ENCODE measurements around the gene ANO2.

ANO2 gene

DNA sequence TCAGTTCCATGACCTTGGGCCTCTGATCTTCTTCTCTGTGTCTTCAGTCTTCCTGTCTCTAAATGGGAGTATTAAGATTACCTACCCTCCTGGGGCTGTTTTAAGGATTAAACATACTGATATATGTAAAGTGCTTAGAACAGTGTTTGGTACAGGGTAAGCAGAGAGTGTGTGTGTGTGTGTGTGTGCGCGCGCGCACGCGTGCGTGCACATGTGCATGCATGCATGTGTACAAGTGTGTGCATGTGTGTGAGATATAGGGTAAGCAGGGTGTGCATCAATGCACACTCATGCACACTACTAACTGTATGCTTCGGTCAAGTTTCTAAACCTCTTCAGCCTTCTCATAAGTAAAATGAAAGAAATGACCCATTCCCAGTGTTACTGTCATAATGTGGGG is 316.6 kb downstream of the ANO2 start:
- no peak overlapping the region for H3K27ac Mint-ChIP-seq
- peaks cover 8% of the 10 kb centered on the region for H3K27me3 Mint-ChIP-seq
- H3K36me3 Mint-ChIP-seq (ENCODE audit: low read depth): no peaks in the 10 kb centered on the region
- H3K4me1 Mint-ChIP-seq (ENCODE audit: low read depth): peaks cover 7% of the 10 kb centered on the region
- H3K4me3 Mint-ChIP-seq: no peak overlapping the region
- H3K9me3 Mint-ChIP-seq: no peaks in the 10 kb centered on the region
- intact Hi-C loops (cut with micrococcal nuclease): no loop called here

DNA sequence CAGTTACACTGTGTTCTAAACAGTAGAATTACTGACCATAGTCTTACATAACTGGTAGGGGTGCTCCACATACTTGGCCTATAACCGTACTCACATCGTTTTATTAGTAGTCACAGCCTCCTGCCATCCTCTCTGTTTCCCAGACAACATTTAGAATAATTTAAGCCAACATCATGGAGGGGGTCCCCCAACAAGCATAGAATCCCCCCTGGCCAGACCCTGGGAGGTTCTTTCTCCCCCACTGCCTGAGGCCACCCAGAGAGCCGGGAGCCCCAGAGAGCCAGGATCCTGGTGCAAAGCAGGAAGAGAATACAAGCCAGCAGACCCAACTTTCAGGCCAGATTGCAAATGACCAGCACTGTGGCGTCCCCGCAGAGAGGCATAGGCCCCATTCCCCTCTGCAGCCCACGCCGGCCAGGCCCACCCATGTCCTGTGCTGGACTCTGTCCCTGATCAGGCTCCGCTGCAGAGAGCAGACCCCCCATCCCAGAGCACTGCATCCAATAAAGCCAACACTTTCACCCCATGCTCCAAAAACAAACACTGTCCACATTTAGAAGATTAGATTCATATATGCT is 317.9 kb downstream of the ANO2 start:
- H3K36me3 Mint-ChIP-seq (ENCODE audit: low read depth): no peaks in the 10 kb centered on the region
- no peaks in the 10 kb centered on the region for H3K9me3 Mint-ChIP-seq
- no peak overlapping the region for H3K4me3 Mint-ChIP-seq
- intact Hi-C loops (cut with micrococcal nuclease): no loop called here
- no peak overlapping the region for H3K27ac Mint-ChIP-seq
- peaks cover 9% of the 10 kb centered on the region for H3K27me3 Mint-ChIP-seq
- H3K4me1 Mint-ChIP-seq (ENCODE audit: low read depth): peaks cover 7% of the 10 kb centered on the region

DNA sequence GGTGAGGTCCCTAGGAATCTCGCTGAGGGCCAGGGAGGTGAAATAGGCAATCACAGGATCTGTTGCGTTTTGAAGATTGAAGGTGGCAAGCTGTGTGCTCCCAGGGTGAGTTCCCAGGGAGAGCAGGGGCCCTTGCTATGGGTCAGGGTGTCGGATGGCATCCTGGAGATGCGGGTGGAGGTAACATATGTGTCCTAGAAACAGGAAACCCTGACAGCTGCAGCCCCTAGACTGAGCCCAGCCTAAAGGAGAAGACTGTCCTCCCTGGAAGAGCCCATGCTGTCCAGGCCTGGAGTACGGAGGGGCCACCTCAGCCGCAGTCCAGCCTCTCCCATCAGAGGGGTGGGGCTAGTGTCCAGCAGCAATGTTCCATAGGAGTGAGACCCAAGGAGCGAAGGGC is 318.9 kb downstream of the ANO2 start:
- H3K27me3 Mint-ChIP-seq: peaks cover 11% of the 10 kb centered on the region

DNA sequence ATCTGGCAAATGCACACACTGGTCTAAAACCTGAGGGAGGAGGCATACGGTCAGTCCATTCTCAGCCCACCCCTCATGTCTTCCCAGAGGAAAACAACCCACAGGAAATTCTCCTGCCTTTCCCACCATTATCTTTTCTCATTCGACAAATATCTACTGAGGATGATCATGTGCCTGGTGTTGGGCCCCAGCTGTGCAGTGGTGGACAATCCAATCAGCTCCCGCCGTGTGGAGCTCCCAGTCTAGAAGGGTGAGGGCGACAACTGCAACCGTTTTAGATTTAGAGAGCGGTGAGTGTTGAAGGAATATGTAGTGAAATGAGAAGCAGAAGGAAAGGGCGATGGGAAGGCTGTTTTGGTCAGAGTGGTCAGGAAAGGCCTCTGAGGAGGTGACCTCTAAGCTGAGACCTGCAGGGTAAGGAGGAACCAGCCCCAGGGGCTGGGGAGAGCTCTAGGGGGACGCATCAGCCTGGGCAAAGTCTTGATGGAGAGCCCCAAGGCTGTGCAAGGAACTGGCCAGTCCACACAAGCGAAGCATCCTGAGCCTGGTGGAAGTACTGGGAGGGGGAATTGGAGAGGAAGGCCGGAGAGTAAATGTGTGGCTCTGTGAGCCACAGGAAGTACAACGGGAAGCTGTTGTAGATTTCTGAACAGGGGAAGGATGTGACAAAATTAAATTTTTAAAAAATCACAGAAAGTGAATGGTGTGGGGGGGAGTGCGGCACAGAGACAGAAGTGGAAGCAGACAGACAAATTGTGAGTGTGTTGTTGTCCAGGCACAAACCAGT is 320.4 kb downstream of the ANO2 start:
- H3K9me3 Mint-ChIP-seq: no peaks in the 10 kb centered on the region
- H3K4me1 Mint-ChIP-seq (ENCODE audit: low read depth): peaks cover 7% of the 10 kb centered on the region
- H3K27ac Mint-ChIP-seq: no peak overlapping the region
- peaks cover 11% of the 10 kb centered on the region for H3K27me3 Mint-ChIP-seq
- H3K36me3 Mint-ChIP-seq (ENCODE audit: low read depth): no peaks in the 10 kb centered on the region
- no peak overlapping the region for H3K4me3 Mint-ChIP-seq
- intact Hi-C loops (cut with micrococcal nuclease): no loop called here

More for the DNA sequence above, 318.9 kb downstream of the ANO2 start:
- Mint-ChIP-seq H3K9me3 (no peaks in the 10 kb centered on the region), H3K27ac (no peak overlapping the region), H3K36me3 (ENCODE audit: low read depth) (no peaks in the 10 kb centered on the region), H3K4me1 (ENCODE audit: low read depth) (peaks cover 7% of the 10 kb centered on the region), H3K4me3 (no peak overlapping the region)
- intact Hi-C loops (cut with micrococcal nuclease): no loop called here

DNA sequence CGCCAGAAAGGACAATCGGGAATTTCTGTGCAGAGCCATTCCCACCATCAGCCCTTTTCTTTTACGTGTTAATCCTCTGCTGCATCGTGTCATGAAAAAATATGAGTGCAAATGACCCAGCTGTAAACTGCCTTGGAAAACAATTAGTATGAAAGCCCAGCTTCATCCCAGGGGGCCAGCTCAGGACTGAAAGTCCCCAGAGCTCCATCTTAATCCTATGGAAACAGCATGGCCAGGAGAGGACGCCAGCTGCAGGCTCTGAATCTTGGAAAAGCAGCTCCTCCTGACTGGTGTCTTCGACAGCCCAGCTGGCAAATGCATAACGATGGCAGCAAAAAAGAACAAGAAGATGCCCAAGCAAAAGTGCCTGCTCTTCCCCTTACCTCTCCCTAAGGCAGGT is 321.6 kb downstream of the ANO2 start:
- H3K27ac Mint-ChIP-seq: no peak overlapping the region

DNA sequence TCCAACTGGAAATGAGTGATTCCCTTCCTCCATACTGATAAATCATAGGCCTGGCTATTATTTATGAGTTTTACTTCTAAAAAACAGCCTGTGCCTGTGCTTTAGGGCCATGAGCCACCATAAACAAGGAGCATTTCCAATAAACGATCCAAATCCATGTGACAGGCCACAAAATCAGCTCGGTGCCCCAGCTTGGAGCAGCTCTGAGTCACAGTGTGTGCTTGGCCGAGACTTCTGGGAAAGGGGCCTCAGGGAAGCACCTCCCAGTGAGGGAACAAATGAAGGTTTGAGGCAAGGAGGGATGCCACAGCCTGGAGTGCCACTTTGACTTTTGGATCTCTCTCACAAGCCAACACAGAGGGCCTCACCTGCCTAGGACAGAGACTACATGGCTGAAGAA is 322.8 kb downstream of the ANO2 start:
- H3K9me3 Mint-ChIP-seq: no peaks in the 10 kb centered on the region
- no peak overlapping the region for H3K27ac Mint-ChIP-seq
- peaks cover 11% of the 10 kb centered on the region for H3K27me3 Mint-ChIP-seq
- H3K36me3 Mint-ChIP-seq (ENCODE audit: low read depth): no peaks in the 10 kb centered on the region
- H3K4me3 Mint-ChIP-seq: no peak overlapping the region
- intact Hi-C loops (cut with micrococcal nuclease): no loop called here
- peaks cover 7% of the 10 kb centered on the region for H3K4me1 Mint-ChIP-seq (ENCODE audit: low read depth)

More for the DNA sequence above, 321.6 kb downstream of the ANO2 start:
- no peak overlapping the region for H3K4me3 Mint-ChIP-seq
- peaks cover 11% of the 10 kb centered on the region for H3K27me3 Mint-ChIP-seq
- H3K9me3 Mint-ChIP-seq: no peaks in the 10 kb centered on the region
- intact Hi-C loops (cut with micrococcal nuclease): no loop called here
- H3K4me1 Mint-ChIP-seq (ENCODE audit: low read depth): peaks cover 7% of the 10 kb centered on the region
- H3K36me3 Mint-ChIP-seq (ENCODE audit: low read depth): no peaks in the 10 kb centered on the region

DNA sequence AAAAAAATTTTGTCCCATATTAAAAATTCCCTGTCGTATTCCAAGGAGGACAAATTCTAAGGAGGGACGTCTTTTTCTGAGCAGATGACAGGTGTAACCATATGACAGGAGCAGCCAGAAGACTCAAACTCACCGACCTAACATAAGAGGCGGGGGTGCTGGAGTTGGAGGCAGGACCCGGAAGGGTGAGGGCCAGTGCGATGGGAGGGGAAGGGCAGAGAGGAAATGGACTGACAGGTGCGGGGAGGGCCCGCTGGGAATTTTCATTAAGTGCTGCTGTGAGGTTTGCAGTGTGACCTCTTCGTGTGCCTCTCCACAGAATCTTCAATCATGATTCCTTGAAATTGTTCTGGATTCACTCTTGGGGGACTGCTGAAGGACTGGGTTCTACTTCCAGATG is 323.7 kb downstream of the ANO2 start:
- Mint-ChIP-seq H3K4me1 (ENCODE audit: low read depth) (peaks cover 7% of the 10 kb centered on the region), H3K9me3 (no peaks in the 10 kb centered on the region), H3K36me3 (ENCODE audit: low read depth) (no peaks in the 10 kb centered on the region), H3K27ac (no peak overlapping the region), H3K27me3 (peaks cover 9% of the 10 kb centered on the region), H3K4me3 (no peak overlapping the region)
- intact Hi-C loops (cut with micrococcal nuclease): no loop called here

DNA sequence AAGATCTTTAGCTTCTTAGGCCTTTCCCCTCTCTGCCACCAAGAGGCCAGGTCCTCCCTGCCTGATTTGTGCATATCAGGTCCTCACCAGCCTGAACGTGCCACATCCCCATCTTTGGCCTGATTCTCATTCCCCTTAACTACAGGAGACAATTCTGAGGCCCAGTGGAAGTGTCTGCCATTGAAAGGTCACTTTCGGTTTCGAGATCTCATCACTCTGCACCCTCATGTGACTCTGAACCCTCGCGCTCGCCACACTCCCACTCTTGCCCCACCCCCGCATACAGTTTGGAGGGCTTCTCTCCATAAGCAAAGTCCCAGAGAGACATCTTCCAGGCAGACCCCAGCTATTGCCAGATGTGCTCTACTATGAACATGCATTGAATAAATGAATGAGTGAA is 324.2 kb downstream of the ANO2 start:
- no peak overlapping the region for H3K27ac Mint-ChIP-seq
- H3K9me3 Mint-ChIP-seq: no peaks in the 10 kb centered on the region
- intact Hi-C loops (cut with micrococcal nuclease): no loop called here
- H3K36me3 Mint-ChIP-seq (ENCODE audit: low read depth): no peaks in the 10 kb centered on the region
- peaks cover 9% of the 10 kb centered on the region for H3K27me3 Mint-ChIP-seq
- H3K4me1 Mint-ChIP-seq (ENCODE audit: low read depth): peaks cover 7% of the 10 kb centered on the region
- no peak overlapping the region for H3K4me3 Mint-ChIP-seq

DNA sequence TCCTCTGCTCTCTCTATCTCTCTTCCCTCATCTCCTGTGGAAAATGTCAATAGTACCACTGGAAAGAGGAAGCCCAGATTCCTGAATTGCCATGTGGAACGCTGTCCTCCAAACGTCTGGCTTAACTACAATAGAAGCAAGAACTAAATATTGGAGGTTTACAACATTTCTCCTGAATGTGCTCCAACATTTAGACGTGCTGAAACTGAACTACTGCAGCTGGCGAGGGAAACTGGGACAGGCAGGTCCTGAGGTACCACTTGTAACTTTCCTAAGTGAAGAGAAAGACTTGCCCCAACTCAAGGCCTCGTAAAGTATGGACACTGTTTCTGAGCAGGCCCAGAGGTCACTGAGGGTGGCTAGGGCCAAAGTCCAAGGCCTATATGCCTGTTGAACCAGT is 325.4 kb downstream of the ANO2 start:
- H3K27ac Mint-ChIP-seq: no peak overlapping the region
- H3K27me3 Mint-ChIP-seq: peaks cover 6% of the 10 kb centered on the region
- no peak overlapping the region for H3K4me3 Mint-ChIP-seq
- intact Hi-C loops (cut with micrococcal nuclease): no loop called here
- peaks cover under 1% of the 10 kb centered on the region for H3K4me1 Mint-ChIP-seq (ENCODE audit: low read depth)
- H3K36me3 Mint-ChIP-seq (ENCODE audit: low read depth): no peaks in the 10 kb centered on the region
- no peaks in the 10 kb centered on the region for H3K9me3 Mint-ChIP-seq

DNA sequence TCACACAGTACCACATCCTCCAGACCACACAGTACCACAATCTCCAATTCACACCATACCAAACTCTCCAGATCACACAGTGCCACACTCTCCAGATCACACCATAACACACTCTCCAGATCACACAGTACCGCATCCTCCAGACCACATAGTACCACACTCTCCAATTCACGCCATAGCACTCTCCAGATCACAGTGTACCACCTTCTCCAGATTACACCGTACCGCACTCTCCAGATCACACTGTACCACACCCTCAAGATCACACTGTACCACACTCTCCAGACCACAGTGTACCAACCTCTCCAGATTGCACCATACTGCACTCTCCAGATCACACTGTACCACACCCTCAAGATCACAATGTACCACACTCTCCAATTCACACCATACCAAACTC is 328.2 kb downstream of the ANO2 start:
- Mint-ChIP-seq H3K27ac (no peak overlapping the region), H3K4me3 (no peak overlapping the region), H3K27me3 (peaks cover 1% of the 10 kb centered on the region), H3K9me3 (no peaks in the 10 kb centered on the region), H3K4me1 (ENCODE audit: low read depth) (no peaks in the 10 kb centered on the region), H3K36me3 (ENCODE audit: low read depth) (no peaks in the 10 kb centered on the region)
- intact Hi-C loops (cut with micrococcal nuclease): no loop called here

DNA sequence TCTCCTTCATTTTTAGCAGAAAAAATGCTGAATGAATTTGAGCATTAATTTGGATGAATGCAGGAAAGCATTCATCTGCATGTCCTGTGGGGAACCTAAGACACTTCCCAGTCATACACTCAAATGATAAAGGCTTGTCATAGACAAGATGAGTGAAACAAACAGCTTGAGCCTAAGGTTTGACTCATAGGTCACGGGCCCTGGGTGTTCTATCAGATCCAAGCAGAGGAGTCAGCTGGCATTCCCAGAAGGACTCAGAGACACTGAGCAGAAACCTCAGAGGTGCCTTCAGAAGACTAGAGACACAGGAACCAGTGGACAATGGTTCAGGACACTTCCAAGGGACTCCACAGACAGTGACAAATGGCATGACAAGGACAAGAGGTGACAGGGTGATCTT is 329.3 kb downstream of the ANO2 start:
- Mint-ChIP-seq H3K36me3 (ENCODE audit: low read depth) (no peaks in the 10 kb centered on the region), H3K9me3 (no peaks in the 10 kb centered on the region), H3K4me1 (ENCODE audit: low read depth) (no peaks in the 10 kb centered on the region), H3K4me3 (no peak overlapping the region), H3K27me3 (no peaks in the 10 kb centered on the region), H3K27ac (no peak overlapping the region)
- intact Hi-C loops (cut with micrococcal nuclease): no loop called here

DNA sequence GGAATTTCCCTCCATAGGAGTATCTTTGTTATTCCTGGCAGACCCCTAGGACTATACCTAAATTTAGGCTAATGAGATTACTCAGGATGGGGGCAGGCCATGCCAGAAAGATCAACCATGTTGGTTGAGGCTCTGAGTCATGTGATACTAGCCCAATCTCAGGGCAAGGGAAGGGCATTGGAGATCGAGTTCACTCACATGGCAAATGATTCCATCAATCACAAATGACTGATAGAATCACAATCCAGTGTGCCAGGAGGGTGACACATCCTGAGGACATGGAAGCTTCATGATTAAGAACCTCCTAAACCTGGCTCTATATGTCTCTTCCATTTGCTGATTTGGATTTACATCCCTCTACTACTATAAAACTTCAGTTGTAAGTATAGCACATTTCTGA is 330.8 kb downstream of the ANO2 start:
- Mint-ChIP-seq H3K36me3 (ENCODE audit: low read depth) (no peaks in the 10 kb centered on the region), H3K27me3 (no peaks in the 10 kb centered on the region), H3K4me1 (ENCODE audit: low read depth) (no peaks in the 10 kb centered on the region), H3K9me3 (no peaks in the 10 kb centered on the region), H3K27ac (no peak overlapping the region), H3K4me3 (no peak overlapping the region)
- intact Hi-C loops (cut with micrococcal nuclease): no loop called here

DNA sequence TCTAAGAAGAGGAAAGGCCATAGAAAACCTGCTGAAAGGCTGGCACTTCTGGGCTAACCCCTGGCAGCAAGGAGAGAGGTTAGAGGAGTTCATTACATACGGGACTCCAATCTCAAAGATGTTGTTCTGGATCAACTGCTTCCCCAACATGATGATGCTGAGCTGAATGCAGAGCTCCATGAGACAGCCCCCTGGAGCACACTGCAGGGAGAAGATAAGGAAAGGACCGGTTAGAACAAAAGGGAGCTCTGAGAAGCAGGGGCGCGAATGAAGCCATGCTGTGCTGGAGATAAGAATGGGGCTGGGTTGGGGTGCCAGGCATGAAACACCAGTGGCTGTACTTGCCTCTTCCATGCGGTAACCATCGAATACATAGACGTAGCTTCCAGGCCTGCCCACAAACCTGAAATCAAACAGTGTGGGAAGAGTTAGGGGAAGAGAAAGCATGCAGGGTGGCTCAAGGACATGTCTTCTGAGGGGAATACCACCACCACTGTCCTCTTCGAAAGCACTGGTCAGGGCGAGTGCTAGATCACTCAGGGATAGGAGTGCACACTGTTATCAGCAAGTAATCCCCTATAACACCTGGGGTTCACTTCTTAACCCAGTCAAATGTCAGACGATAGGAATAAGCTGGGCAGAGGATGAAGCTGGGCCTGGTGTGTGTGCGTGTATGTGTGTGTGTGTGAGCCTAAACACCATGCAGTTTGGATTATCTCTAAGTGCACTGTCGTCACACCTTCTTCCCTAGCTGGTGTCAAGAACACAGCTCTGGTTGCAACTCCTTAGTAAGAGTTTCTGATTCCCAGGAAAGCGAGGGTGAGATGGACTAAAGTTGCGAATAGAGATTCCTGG is 332.3 kb downstream of the ANO2 start:
- no peaks in the 10 kb centered on the region for H3K36me3 Mint-ChIP-seq (ENCODE audit: low read depth)
- intact Hi-C loops (cut with micrococcal nuclease): no loop called here
- H3K4me1 Mint-ChIP-seq (ENCODE audit: low read depth): no peaks in the 10 kb centered on the region
- no peaks in the 10 kb centered on the region for H3K9me3 Mint-ChIP-seq
- H3K27me3 Mint-ChIP-seq: no peaks in the 10 kb centered on the region
- H3K27ac Mint-ChIP-seq: no peak overlapping the region
- no peak overlapping the region for H3K4me3 Mint-ChIP-seq

DNA sequence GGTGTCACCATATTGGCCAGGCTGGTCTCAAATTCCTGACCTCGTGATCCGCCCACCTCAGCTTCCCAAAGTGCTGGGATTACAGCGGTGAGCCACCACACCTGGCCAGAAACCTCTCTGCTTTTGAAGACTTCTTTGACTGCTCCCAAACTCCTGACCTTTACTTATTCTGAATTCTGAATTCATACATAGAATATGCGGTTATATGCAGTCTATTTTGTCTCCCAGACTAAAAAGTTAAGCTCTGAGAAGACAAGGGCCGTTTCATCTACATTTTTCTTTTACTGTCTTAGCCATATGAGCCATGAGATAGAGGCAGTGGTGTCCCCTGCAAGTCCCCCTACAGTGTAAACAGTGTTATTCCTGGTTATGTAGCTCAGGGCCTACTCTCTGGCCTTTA is 333.9 kb downstream of the ANO2 start:
- no peaks in the 10 kb centered on the region for H3K27me3 Mint-ChIP-seq
- H3K9me3 Mint-ChIP-seq: no peaks in the 10 kb centered on the region

More for the DNA sequence above, 333.9 kb downstream of the ANO2 start:
- Mint-ChIP-seq H3K4me1 (ENCODE audit: low read depth) (no peaks in the 10 kb centered on the region), H3K4me3 (no peak overlapping the region), H3K27ac (no peak overlapping the region), H3K36me3 (ENCODE audit: low read depth) (no peaks in the 10 kb centered on the region)
- intact Hi-C loops (cut with micrococcal nuclease): no loop called here
